Nephron (organoid): ENCODE measurements around the gene EPGN.

Experiments used
- H3K27ac Mint-ChIP-seq, 3 experiments: 2 replicates each; pipeline ENCODE4 v1.8.0; 2020; ENCODE audit warnings: mixed read lengths in 3 of 3, mild to moderate bottlenecking in 2 of 3, moderate library complexity in 1 of 3
- H3K27me3 Mint-ChIP-seq: 2 replicates; pipeline ENCODE4 v1.8.0; 2021; ENCODE audit warnings: low read depth, mild to moderate bottlenecking, moderate library complexity, mixed read lengths
- H3K36me3 Mint-ChIP-seq: 2 replicates; pipeline ENCODE4 v1.8.0; 2020; ENCODE audit warnings: low read depth, mixed read lengths
- H3K4me1 Mint-ChIP-seq: 2 replicates; pipeline ENCODE4 v1.8.0; 2020; ENCODE audit warnings: mixed read lengths
- H3K4me3 Mint-ChIP-seq, 3 experiments: 2 replicates each; pipeline ENCODE4 v1.8.0; 2020; ENCODE audit warnings: mild to moderate bottlenecking in 3 of 3, mixed read lengths in 3 of 3, moderate library complexity in 2 of 3
- H3K9me3 Mint-ChIP-seq: 2 replicates; pipeline ENCODE4 v1.8.0; 2020; ENCODE audit warnings: mixed read lengths
- CTCF ChIP-seq, 3 experiments: fragments of 200-600 bp; sonication (generic); IDR thresholded peaks; one replicate each; pipeline ENCODE4 v1.5.0; 2021; ENCODE audit warnings: antibody characterized with exemption in 3 of 3; ENCODE audit not compliant: unreplicated experiment in 3 of 3

Gene EPGN

GRCh38 chr4:74325886-74326285, 17.6 kb downstream of the EPGN start:
- H3K27me3 Mint-ChIP-seq = peaks cover 6% of the 10 kb centered on the region
- no peak overlapping the region for H3K4me3 Mint-ChIP-seq
- H3K27ac Mint-ChIP-seq = no peak overlapping the region
- no peaks in the 10 kb centered on the region for H3K4me1 Mint-ChIP-seq
- TF ChIP-seq CTCF (IDR thresholded peaks at IDR 0.05; ENCODE audit: unreplicated experiment in 3 of 3) = no peak
- peaks cover 5% of the 10 kb centered on the region for H3K9me3 Mint-ChIP-seq
- no peaks in the 10 kb centered on the region for H3K36me3 Mint-ChIP-seq

GRCh38 chr4:74327762-74328161, 19.5 kb downstream of the EPGN start:
- Mint-ChIP-seq H3K4me3 (no peak overlapping the region), H3K9me3 (peaks cover 5% of the 10 kb centered on the region), H3K36me3 (no peaks in the 10 kb centered on the region), H3K27ac (no peak overlapping the region), H3K4me1 (no peaks in the 10 kb centered on the region), H3K27me3 (peaks cover 6% of the 10 kb centered on the region)
- TF ChIP-seq CTCF (IDR thresholded peaks at IDR 0.05; ENCODE audit: unreplicated experiment in 3 of 3) = no peak

- Mint-ChIP-seq H3K9me3 (peaks cover 5% of the 10 kb centered on the region), H3K36me3 (no peaks in the 10 kb centered on the region), H3K4me3 (no peak overlapping the region), H3K4me1 (no peaks in the 10 kb centered on the region), H3K27ac (no peak overlapping the region), H3K27me3 (peaks cover 2% of the 10 kb centered on the region)
- TF ChIP-seq CTCF (IDR thresholded peaks at IDR 0.05; ENCODE audit: unreplicated experiment in 3 of 3) = no peak
Observed at GRCh38 chr4:74328501-74328900, 20.2 kb downstream of the EPGN start.

- no peaks in the 10 kb centered on the region for H3K4me1 Mint-ChIP-seq
- peaks cover 5% of the 10 kb centered on the region for H3K9me3 Mint-ChIP-seq
- no peak overlapping the region for H3K27ac Mint-ChIP-seq
- TF ChIP-seq CTCF (IDR thresholded peaks at IDR 0.05; ENCODE audit: unreplicated experiment in 3 of 3) = no peak
- no peak overlapping the region for H3K4me3 Mint-ChIP-seq
- peaks cover 4% of the 10 kb centered on the region for H3K27me3 Mint-ChIP-seq
- H3K36me3 Mint-ChIP-seq = no peaks in the 10 kb centered on the region
Observed at GRCh38 chr4:74329307-74329706, 21.0 kb downstream of the EPGN start.

- Mint-ChIP-seq H3K27ac (no peak overlapping the region), H3K4me1 (no peaks in the 10 kb centered on the region), H3K36me3 (no peaks in the 10 kb centered on the region), H3K9me3 (peaks cover 5% of the 10 kb centered on the region), H3K4me3 (no peak overlapping the region), H3K27me3 (peaks cover 6% of the 10 kb centered on the region)
- TF ChIP-seq CTCF (IDR thresholded peaks at IDR 0.05; ENCODE audit: unreplicated experiment in 3 of 3) = no peak
Observed at GRCh38 chr4:74330295-74330750, 22.1 kb downstream of the EPGN start.

- TF ChIP-seq CTCF (IDR thresholded peaks at IDR 0.05; ENCODE audit: unreplicated experiment in 3 of 3) = no peak
- no peaks in the 10 kb centered on the region for H3K4me1 Mint-ChIP-seq
- H3K36me3 Mint-ChIP-seq = no peaks in the 10 kb centered on the region
- no peak overlapping the region for H3K4me3 Mint-ChIP-seq
- no peak overlapping the region for H3K27ac Mint-ChIP-seq
- peaks cover 6% of the 10 kb centered on the region for H3K27me3 Mint-ChIP-seq
- H3K9me3 Mint-ChIP-seq = peaks cover 5% of the 10 kb centered on the region
Observed at GRCh38 chr4:74331252-74331651, 23.0 kb downstream of the EPGN start.
